ENCODE measurements around the gene SLC39A8. TPM values are rescaled to one million over a fixed set of nuclear protein-coding genes. Genes with fewer than 3 reads are reported as not detected.
A peak's percentile ranks its signal among the peaks of the same experiment; 100 is the strongest.

Gene SLC39A8
- total and polyA plus RNA-seq, 9 of the 15 experiments (the other 6 are each of a cell fraction or from before 2014, with no cell fraction given): 8.2 to 30.3 (median 25.0) TPM

GRCh38 chr4:102344520-102344953, 745 bp downstream of the SLC39A8 start (continued):
- TF ChIP-seq ZC3H4 (CRISPR knock-in tag; IDR thresholded peaks at IDR 0.05; ENCODE audit: borderline replicate concordance) (no peak), MYC (IDR thresholded peaks at IDR 0.05; ENCODE audit: low read depth, low read length) (peak; percentile 75), MYC (CRISPR knock-in tag; IDR thresholded peaks at IDR 0.05; ENCODE audit: borderline replicate concordance, low read depth) (no peak), TBP (optimal IDR thresholded peaks at IDR 0.05; ENCODE audit: low read depth, low read length) (peak; percentile 19), MAFG (tag; conservative IDR thresholded peaks at IDR 0.05) (no peak), NONO (IDR thresholded peaks at IDR 0.05; ENCODE audit: low read depth in 2 of 2, low read length in 1 of 2) (peak in 1 of 2 experiments; percentile 60; a peak in 1 of 4 replicates), HLTF (IDR thresholded peaks at IDR 0.05) (peak; percentile 5; the same call in 1 of the 2 replicates), RNF2 (IDR thresholded peaks at IDR 0.05) (peak; percentile 39), SPI1 (IDR thresholded peaks at IDR 0.05; ENCODE audit: borderline replicate concordance, low read depth, low read length) (no peak), PHB2 (IDR thresholded peaks at IDR 0.05; ENCODE audit: low read depth) (no peak), YY1 (IDR thresholded peaks at IDR 0.05; ENCODE audit: borderline replicate concordance in 1 of 3, control insufficient read depth in 1 of 3, extremely low read depth in 1 of 3, insufficient read depth in 3 of 3, insufficient read length in 1 of 3, insufficient replicate concordance in 2 of 3, low read depth in 1 of 3, low read length in 2 of 3) (peak in 1 of 3 experiments; percentile 45), DACH1 (IDR thresholded peaks at IDR 0.05; ENCODE audit: partially characterized antibody) (peak; percentile 27), POLR2A (conservative IDR thresholded peaks at IDR 0.05) (peak; percentile 3; the same call in 1 of the 2 replicates), HMBOX1 (IDR thresholded peaks at IDR 0.05) (no peak), RB1 (IDR thresholded peaks at IDR 0.05; ENCODE audit: low read depth) (peak; percentile 66; the same call in 1 of the 2 replicates), E2F1 (CRISPR knock-in tag; IDR thresholded peaks at IDR 0.05) (0 out of 2 replicates have a peak, but pooled peaks have one; percentile 27), ZNF644 (tag; IDR thresholded peaks at IDR 0.05; ENCODE audit: low read depth) (0 out of 2 replicates have a peak, but pooled peaks have one; percentile 17), E2F6 (IDR thresholded peaks at IDR 0.05; ENCODE audit: borderline replicate concordance in 1 of 2, extremely low read depth in 1 of 2, insufficient read depth in 1 of 2, insufficient read length in 1 of 2, low read depth in 1 of 2, low read length in 1 of 2, poor library complexity in 1 of 2, severe bottlenecking in 1 of 2) (peak; percentile 91 to 96), EZH2 (IDR thresholded peaks at IDR 0.05; ENCODE audit: borderline replicate concordance, low read depth, low read length) (no peak), TEAD1 (CRISPR knock-in tag; IDR thresholded peaks at IDR 0.05) (no peak; a peak in 2 of 4 replicates), RBBP5 (IDR thresholded peaks at IDR 0.05; ENCODE audit: borderline replicate concordance, insufficient read depth, low read length, poor library complexity, severe bottlenecking) (peak; percentile 84), PCBP1 (IDR thresholded peaks at IDR 0.05; ENCODE audit: low read depth, low read length, poor library complexity, severe bottlenecking) (peak; percentile 83), MAX (CRISPR knock-in tag; IDR thresholded peaks at IDR 0.05) (peak; percentile 73), ESRRA (IDR thresholded peaks at IDR 0.05; ENCODE audit: borderline replicate concordance, low read depth) (0 out of 2 replicates have a peak, but pooled peaks have one; percentile 30), NRF1 (conservative IDR thresholded peaks at IDR 0.05 in 1 of 2, IDR thresholded peaks at IDR 0.05 in 1 of 2) (peak; percentile 86 to 88)
